Osteocyte (in vitro differentiated cells): ENCODE data around the gene EPB42. TPM values are rescaled to one million over a fixed set of nuclear protein-coding genes. Genes with fewer than 3 reads are reported as not detected.
A peak's percentile ranks its signal among the peaks of the same experiment; 100 is the strongest.

ENCODE experiments used
- DNase-seq: peaks from one replicate; pipeline ENCODE4 v3.0.0; 2021; ENCODE audit warnings: mixed read lengths; ENCODE audit not compliant: unreplicated experiment; ENCODE audit errors: extremely low spot score
- H3K27ac Mint-ChIP-seq: one replicate; pipeline ENCODE4 v1.8.0; 2021; ENCODE audit warnings: mild to moderate bottlenecking, mixed read lengths; ENCODE audit not compliant: unreplicated experiment
- H3K27me3 Mint-ChIP-seq: one replicate; pipeline ENCODE4 v1.8.0; 2021; ENCODE audit warnings: mixed read lengths; ENCODE audit not compliant: unreplicated experiment
- H3K36me3 Mint-ChIP-seq: one replicate; pipeline ENCODE4 v1.8.0; 2021; ENCODE audit warnings: mixed read lengths; ENCODE audit not compliant: unreplicated experiment
- H3K4me1 Mint-ChIP-seq: one replicate; pipeline ENCODE4 v1.8.0; 2021; ENCODE audit warnings: mixed read lengths; ENCODE audit not compliant: unreplicated experiment
- H3K4me3 Mint-ChIP-seq: one replicate; pipeline ENCODE4 v1.8.0; 2021; ENCODE audit warnings: mild to moderate bottlenecking, moderate library complexity, mixed read lengths; ENCODE audit not compliant: unreplicated experiment
- H3K9me3 Mint-ChIP-seq: one replicate; pipeline ENCODE4 v1.8.0; 2021; ENCODE audit warnings: mixed read lengths; ENCODE audit not compliant: unreplicated experiment
- CTCF ChIP-seq: fragments of 200-600 bp; sonication (generic); IDR thresholded peaks from 2 replicates; pipeline ENCODE4 v1.5.0; 2021; ENCODE audit warnings: antibody characterized with exemption, mild to moderate bottlenecking, moderate library complexity
- total RNA-seq: library from RNA; stranded (reverse); gene quantifications from 2 replicates; pipeline ENCODE4 v1.2.1, GENCODE V29; 2021

EPB42 gene
- total RNA-seq, 1 donor from 2014 or later, result not detected

- peaks cover 51% of the 10 kb centered on the region for H3K36me3 Mint-ChIP-seq
- H3K4me3 Mint-ChIP-seq, result no peak overlapping the region
- no peaks in the 10 kb centered on the region for H3K4me1 Mint-ChIP-seq
- H3K9me3 Mint-ChIP-seq, result peaks cover 5% of the 10 kb centered on the region
- H3K27ac Mint-ChIP-seq, result no peak overlapping the region
- DNase-seq, result no peak
- no peaks in the 10 kb centered on the region for H3K27me3 Mint-ChIP-seq
- TF ChIP-seq CTCF, result no peak
Measured at GRCh38 chr15:43193710-43194109, 27.1 kb downstream of the EPB42 start.

DNA sequence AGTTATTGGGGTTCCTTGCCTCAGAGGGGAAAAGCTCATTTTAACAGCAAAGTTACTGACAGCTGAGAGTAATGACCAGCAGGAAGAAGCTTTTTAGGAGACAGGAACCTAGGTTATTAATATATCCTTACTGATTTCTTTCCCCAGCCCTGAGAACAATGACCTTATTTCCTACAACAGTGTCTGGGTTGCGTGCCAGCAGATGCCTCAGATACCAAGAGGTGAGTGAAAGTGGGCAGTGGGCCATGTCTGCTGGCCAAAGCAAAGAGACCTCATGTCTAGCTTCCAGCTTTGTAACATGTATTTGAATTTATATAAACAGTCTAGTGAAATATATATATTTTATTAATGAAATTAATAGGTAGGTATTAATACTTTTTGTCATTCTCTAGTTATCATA is 30.6 kb downstream of the EPB42 start:
- Mint-ChIP-seq H3K9me3 (no peaks in the 10 kb centered on the region), H3K27me3 (no peaks in the 10 kb centered on the region), H3K36me3 (peaks cover 32% of the 10 kb centered on the region), H3K4me3 (no peak overlapping the region), H3K27ac (no peak overlapping the region), H3K4me1 (peaks cover 10% of the 10 kb centered on the region)
- no peak for DNase-seq
- no peak for TF ChIP-seq CTCF

DNA sequence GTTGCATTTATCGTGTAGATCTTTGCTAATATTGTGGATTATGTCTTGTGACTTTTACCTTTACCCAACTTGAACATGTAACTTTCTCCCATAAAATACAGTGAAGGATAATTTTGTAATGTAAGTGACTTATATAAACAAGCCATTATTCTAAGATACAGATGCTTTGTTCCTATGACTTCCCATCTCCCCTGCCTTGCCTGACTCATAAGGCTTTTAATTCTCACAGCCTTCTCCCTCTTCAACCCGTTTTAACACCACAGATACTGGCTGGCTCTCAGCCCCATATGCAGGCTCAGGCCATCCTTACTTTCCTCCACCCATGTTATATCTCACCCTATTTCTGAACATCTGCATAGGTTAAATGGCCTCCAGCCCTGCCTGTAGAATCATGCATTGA is 31.5 kb downstream of the EPB42 start:
- no peak for TF ChIP-seq CTCF
- Mint-ChIP-seq H3K36me3 (peaks cover 26% of the 10 kb centered on the region), H3K9me3 (no peaks in the 10 kb centered on the region), H3K27ac (no peak overlapping the region), H3K4me1 (peaks cover 15% of the 10 kb centered on the region), H3K27me3 (no peaks in the 10 kb centered on the region), H3K4me3 (no peak overlapping the region)
- no peak for DNase-seq

DNA sequence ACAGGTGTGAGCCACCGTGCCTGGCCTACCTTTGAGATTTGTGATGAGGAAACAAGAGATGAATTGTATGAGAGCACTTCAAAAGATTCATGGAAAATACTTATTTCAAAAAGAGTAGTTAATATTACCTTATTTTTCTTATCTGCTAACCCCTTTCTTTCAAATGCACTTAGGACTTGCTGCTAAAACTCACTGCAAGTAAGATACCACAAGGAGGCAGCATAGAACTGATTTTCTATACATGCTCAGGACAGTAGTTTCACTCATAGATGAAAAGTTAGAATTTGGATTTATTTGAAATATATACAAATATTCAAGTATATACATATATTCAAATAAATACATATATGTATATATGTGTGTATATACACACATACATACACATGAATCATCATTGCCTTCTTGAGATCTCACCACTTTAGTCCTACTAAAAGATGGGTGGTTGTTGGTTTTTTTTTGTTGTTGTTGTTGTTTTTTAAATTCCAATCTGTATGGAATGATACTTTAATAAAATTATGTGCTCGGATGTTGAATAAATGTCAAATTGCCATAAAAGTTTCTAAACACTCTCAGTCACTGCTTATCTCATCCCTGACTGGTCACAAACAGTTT is 33.2 kb downstream of the EPB42 start:
- TF ChIP-seq CTCF, result peak; percentile 74
- DNase-seq, result no peak
- peaks cover 15% of the 10 kb centered on the region for H3K4me1 Mint-ChIP-seq
- peak overlapping the region; percentile 26 for H3K4me3 Mint-ChIP-seq
- no peaks in the 10 kb centered on the region for H3K27me3 Mint-ChIP-seq
- no peaks in the 10 kb centered on the region for H3K9me3 Mint-ChIP-seq
- H3K27ac Mint-ChIP-seq, result no peak overlapping the region
- peaks cover 23% of the 10 kb centered on the region for H3K36me3 Mint-ChIP-seq

- Mint-ChIP-seq H3K27me3 (no peaks in the 10 kb centered on the region), H3K4me1 (peaks cover 15% of the 10 kb centered on the region), H3K27ac (peak overlapping the region; percentile 85), H3K36me3 (peaks cover 18% of the 10 kb centered on the region), H3K4me3 (peak overlapping the region; percentile 91), H3K9me3 (no peaks in the 10 kb centered on the region)
- no peak for DNase-seq
- TF ChIP-seq CTCF, result no peak
Measured at GRCh38 chr15:43186003-43186353, 34.8 kb downstream of the EPB42 start.
